Measurements from ENCODE around the gene BTBD2.

Gene BTBD2

GRCh38 chr19:1999856-2000515, 15.5 kb downstream of the BTBD2 start:
- Histone ChIP-seq H3K9me3 (ENCODE audit: severe bottlenecking) (no peaks in the 10 kb centered on the region), H3K27me3 (ENCODE audit: insufficient read depth, poor library complexity, severe bottlenecking) (no peaks in the 10 kb centered on the region), H3K36me3 (ENCODE audit: low read depth) (peaks cover 31% of the 10 kb centered on the region), H3K4me3 (ENCODE audit: severe bottlenecking) (no peak overlapping the region), H3K4me1 (ENCODE audit: insufficient read depth, poor library complexity, severe bottlenecking) (no peaks in the 10 kb centered on the region), H3K27ac (ENCODE audit: poor library complexity, severe bottlenecking) (no peak overlapping the region)
- no peak for TF ChIP-seq CTCF (IDR thresholded peaks at IDR 0.05; ENCODE audit: poor library complexity, severe bottlenecking)
- ATAC-seq (ENCODE audit: low read depth) (no peak), DNase-seq (ENCODE audit: low spot score) (no peak)

- H3K27ac ChIP-seq (ENCODE audit: poor library complexity, severe bottlenecking), result no peak overlapping the region
- no peak for TF ChIP-seq CTCF (IDR thresholded peaks at IDR 0.05; ENCODE audit: poor library complexity, severe bottlenecking)
- DNase-seq (ENCODE audit: low spot score), result peak; percentile 54
- peaks cover 31% of the 10 kb centered on the region for H3K36me3 ChIP-seq (ENCODE audit: low read depth)
- H3K27me3 ChIP-seq (ENCODE audit: insufficient read depth, poor library complexity, severe bottlenecking), result no peaks in the 10 kb centered on the region
- no peak overlapping the region for H3K4me3 ChIP-seq (ENCODE audit: severe bottlenecking)
- no peaks in the 10 kb centered on the region for H3K9me3 ChIP-seq (ENCODE audit: severe bottlenecking)
- no peak for ATAC-seq (ENCODE audit: low read depth)
- no peaks in the 10 kb centered on the region for H3K4me1 ChIP-seq (ENCODE audit: insufficient read depth, poor library complexity, severe bottlenecking)
Measured at GRCh38 chr19:1998712-1999708, 16.5 kb downstream of the BTBD2 start.

- H3K9me3 ChIP-seq (ENCODE audit: severe bottlenecking), result no peaks in the 10 kb centered on the region
- peaks cover 32% of the 10 kb centered on the region for H3K36me3 ChIP-seq (ENCODE audit: low read depth)
- no peak for ATAC-seq (ENCODE audit: low read depth)
- DNase-seq (ENCODE audit: low spot score), result peak; percentile 51
- no peak overlapping the region for H3K4me3 ChIP-seq (ENCODE audit: severe bottlenecking)
- no peaks in the 10 kb centered on the region for H3K27me3 ChIP-seq (ENCODE audit: insufficient read depth, poor library complexity, severe bottlenecking)
- H3K27ac ChIP-seq (ENCODE audit: poor library complexity, severe bottlenecking), result no peak overlapping the region
- no peak for TF ChIP-seq CTCF (IDR thresholded peaks at IDR 0.05; ENCODE audit: poor library complexity, severe bottlenecking)
- no peaks in the 10 kb centered on the region for H3K4me1 ChIP-seq (ENCODE audit: insufficient read depth, poor library complexity, severe bottlenecking)
Measured at GRCh38 chr19:1997353-1998233, 17.9 kb downstream of the BTBD2 start.

GRCh38 chr19:1992759-1993260, 22.7 kb downstream of the BTBD2 start:
- H3K36me3 ChIP-seq (ENCODE audit: low read depth), result peaks cover 57% of the 10 kb centered on the region
- H3K27ac ChIP-seq (ENCODE audit: poor library complexity, severe bottlenecking), result no peak overlapping the region
- ATAC-seq (ENCODE audit: low read depth), result no peak
- no peak overlapping the region for H3K4me3 ChIP-seq (ENCODE audit: severe bottlenecking)
- no peaks in the 10 kb centered on the region for H3K27me3 ChIP-seq (ENCODE audit: insufficient read depth, poor library complexity, severe bottlenecking)
- DNase-seq (ENCODE audit: low spot score), result peak; percentile 55
- TF ChIP-seq CTCF (IDR thresholded peaks at IDR 0.05; ENCODE audit: poor library complexity, severe bottlenecking), result no peak
- no peaks in the 10 kb centered on the region for H3K4me1 ChIP-seq (ENCODE audit: insufficient read depth, poor library complexity, severe bottlenecking)
- no peaks in the 10 kb centered on the region for H3K9me3 ChIP-seq (ENCODE audit: severe bottlenecking)

Data from RWPE2 (cell line).